HepG2 (cell line): ENCODE data around the gene CRKL. TPM values are rescaled to one million over a fixed set of nuclear protein-coding genes. Genes with fewer than 3 reads are reported as not detected.

Source experiments
- ATF2 ChIP-seq: sonication (generic); formaldehyde crosslinking; IDR thresholded peaks from 2 replicates; pipeline ENCODE4 v1.4.0; 2020; ENCODE audit warnings: missing genetic modification reagents
- FOXO1 ChIP-seq: sonication (generic); formaldehyde crosslinking; IDR thresholded peaks from 2 replicates; pipeline ENCODE4 v1.4.0; 2020; ENCODE audit warnings: missing genetic modification reagents
- HMG20A ChIP-seq: IDR thresholded peaks from 2 replicates; pipeline ENCODE4 v1.6.1; 2016; ENCODE audit warnings: borderline replicate concordance
- HNRNPL ChIP-seq: fragments of 200-400 bp; formaldehyde crosslinking; IDR thresholded peaks from 2 replicates; pipeline ENCODE4 v1.6.1; 2017; ENCODE audit warnings: mild to moderate bottlenecking, low read depth, low read length
- HOXD1 ChIP-seq: sonication (generic); formaldehyde crosslinking; IDR thresholded peaks from 2 replicates; pipeline ENCODE4 v1.5.0; 2020; ENCODE audit warnings: missing genetic modification reagents
- NCOA5 ChIP-seq: sonication (generic); formaldehyde crosslinking; IDR thresholded peaks from 2 replicates; pipeline ENCODE4 v1.4.0; 2020; ENCODE audit warnings: missing genetic modification reagents
- SOX13 ChIP-seq, 3 experiments: fragments of 450-650 bp in 1 of 3; sonication (generic) in 1 of 3; formaldehyde crosslinking in 1 of 3; IDR thresholded peaks in 2 of 3; conservative IDR thresholded peaks in 1 of 3; 2 replicates each; pipeline versions ENCODE4 v1.5.0 to v1.6.1; 2016 to 2020; ENCODE audit warnings: antibody characterized with exemption in 1 of 3, mild to moderate bottlenecking in 1 of 3, missing compliant biosample characterization in 1 of 3, missing genetic modification reagents in 1 of 3, moderate library complexity in 1 of 3
- TAF1 ChIP-seq: sonication (generic); formaldehyde crosslinking; IDR thresholded peaks from 2 replicates; pipeline ENCODE4 v1.4.0; 2020; ENCODE audit warnings: missing genetic modification reagents
- ZBTB10 ChIP-seq: sonication (generic); formaldehyde crosslinking; IDR thresholded peaks from 2 replicates; pipeline ENCODE4 v1.4.0; 2020; ENCODE audit warnings: missing genetic modification reagents, borderline replicate concordance
- ZNF253 ChIP-seq: sonication (generic); formaldehyde crosslinking; IDR thresholded peaks from 2 replicates; pipeline ENCODE4 v1.8.0; 2022; ENCODE audit warnings: mild to moderate bottlenecking, missing genetic modification reagents, borderline replicate concordance
- ZNF441 ChIP-seq: sonication (generic); formaldehyde crosslinking; IDR thresholded peaks from 2 replicates; pipeline ENCODE4 v1.7.0; 2021; ENCODE audit warnings: missing genetic modification reagents, borderline replicate concordance
- ZNF460 ChIP-seq: sonication (generic); formaldehyde crosslinking; IDR thresholded peaks from 2 replicates; pipeline ENCODE4 v1.5.1; 2020; ENCODE audit warnings: missing genetic modification reagents, mild to moderate bottlenecking, borderline replicate concordance
- ZNF513 ChIP-seq: sonication (generic); formaldehyde crosslinking; conservative IDR thresholded peaks from 2 replicates; pipeline ENCODE4 v1.5.0; 2020; ENCODE audit warnings: missing genetic modification reagents
- polyA plus RNA-seq, 8 experiments: library from polyadenylated mRNA; depleted of rRNA in 3 of 8; stranded (reverse) in 7 of 8; unstranded in 1 of 8; fragments of >200 nt; fragmentation: Illumina TruSeq in 4 of 8; extraction: Trizol in 4 of 8; gene quantifications; 2 replicates each; pipeline versions ENCODE4 v1.2.1 to v1.2.3, GENCODE V29; 2011 to 2016; ENCODE audit warnings: low read depth in 4 of 8, missing spikeins in 1 of 8, mixed read lengths in 1 of 8; ENCODE audit not compliant: insufficient read depth in 1 of 8
- total RNA-seq, 5 experiments: library from RNA; depleted of rRNA; stranded (reverse); fragments of >200 nt; fragmentation: Illumina TruSeq; extraction: Trizol; gene quantifications; 2 replicates each; pipeline ENCODE4 v1.2.3, GENCODE V29; 2016; ENCODE audit warnings: low read depth in 1 of 5

CRKL gene
- total and polyA plus RNA-seq, 2 of the 13 experiments (the other 11 are each of a cell fraction or from before 2014, with no cell fraction given) = 37.4 to 60.6 TPM

- TF ChIP-seq ZNF441 (CRISPR knock-in tag) (peak; percentile 28; the same call in 1 of the 2 replicates), ATF2 (CRISPR knock-in tag) (no peak), TAF1 (CRISPR knock-in tag) (peak; percentile 56), SOX13 (IDR thresholded peaks at IDR 0.05) (no peak), SOX13 (CRISPR knock-in tag; conservative IDR thresholded peaks at IDR 0.05 in 1 of 2, IDR thresholded peaks at IDR 0.05 in 1 of 2) (peak in 1 of 2 experiments; percentile 70; a peak in 2 of 4 replicates), HNRNPL (peak; percentile 79; the same call in 1 of the 2 replicates), ZNF253 (CRISPR knock-in tag) (no peak), FOXO1 (0 out of 2 replicates have a peak, but pooled peaks have one; percentile 9), NCOA5 (CRISPR knock-in tag) (no peak), HOXD1 (CRISPR knock-in tag) (no peak), HMG20A (CRISPR knock-in tag) (no peak), ZBTB10 (CRISPR knock-in tag) (0 out of 2 replicates have a peak, but pooled peaks have one; percentile 49), ZNF460 (CRISPR knock-in tag) (no peak; the same call in 1 of the 2 replicates), ZNF513 (CRISPR knock-in tag) (no peak)
These were observed 46.2 kb downstream of the CRKL start (continued) for GRCh38 chr22:20963201-20964052.
